Measurements from ENCODE around the gene GATB. TPM values are rescaled to one million over a fixed set of nuclear protein-coding genes. Genes with fewer than 3 reads are reported as not detected.
"Not testable (repeated sequence)": the region's sequence is repeated elsewhere in the genome, so short reads cannot be mapped to it uniquely, and the experiment has no call there.

GATB gene
- total RNA-seq, 1 donor from 2014 or later = 22.2 TPM

GRCh38 chr4:151736852-151737251 lies 24.0 kb downstream of the GATB start:
- not testable (repeated sequence) for DNase-seq (ENCODE audit: extremely low read depth, low read depth, low spot score)

- no peak for DNase-seq (ENCODE audit: extremely low read depth, low read depth, low spot score)
These were observed 24.4 kb downstream of the GATB start for GRCh38 chr4:151736361-151736760.

- DNase-seq (ENCODE audit: extremely low read depth, low read depth, low spot score) = not testable (repeated sequence)
These were observed 29.1 kb downstream of the GATB start for GRCh38 chr4:151731670-151732069.

GRCh38 chr4:151729731-151730559 lies 30.9 kb downstream of the GATB start:
- no peak for DNase-seq (ENCODE audit: extremely low read depth, low read depth, low spot score)

GRCh38 chr4:151728679-151729078 lies 32.1 kb downstream of the GATB start:
- DNase-seq (ENCODE audit: extremely low read depth, low read depth, low spot score) = no peak

GRCh38 chr4:151728006-151728405 lies 32.8 kb downstream of the GATB start:
- DNase-seq (ENCODE audit: extremely low read depth, low read depth, low spot score) = no peak

- DNase-seq (ENCODE audit: extremely low read depth, low read depth, low spot score) = no peak
These were observed 33.4 kb downstream of the GATB start for GRCh38 chr4:151727365-151727764.

- no peak for DNase-seq (ENCODE audit: extremely low read depth, low read depth, low spot score)
These were observed 35.7 kb downstream of the GATB start for GRCh38 chr4:151725087-151725486.

GRCh38 chr4:151721916-151722315 lies 38.9 kb downstream of the GATB start:
- DNase-seq (ENCODE audit: extremely low read depth, low read depth, low spot score) = no peak

GRCh38 chr4:151721466-151721865 lies 39.3 kb downstream of the GATB start:
- no peak for DNase-seq (ENCODE audit: extremely low read depth, low read depth, low spot score)

- DNase-seq (ENCODE audit: extremely low read depth, low read depth, low spot score) = no peak
These were observed 40.9 kb downstream of the GATB start for GRCh38 chr4:151719956-151720334.

GRCh38 chr4:151718984-151719955 lies 41.5 kb downstream of the GATB start:
- DNase-seq (ENCODE audit: extremely low read depth, low read depth, low spot score) = no peak

- DNase-seq (ENCODE audit: extremely low read depth, low read depth, low spot score) = no peak
These were observed 42.7 kb downstream of the GATB start for GRCh38 chr4:151717909-151718628.

- DNase-seq (ENCODE audit: extremely low read depth, low read depth, low spot score) = no peak
These were observed 43.5 kb downstream of the GATB start for GRCh38 chr4:151717314-151717713.

- no peak for DNase-seq (ENCODE audit: extremely low read depth, low read depth, low spot score)
These were observed 44.5 kb downstream of the GATB start for GRCh38 chr4:151716324-151716723.

- DNase-seq (ENCODE audit: extremely low read depth, low read depth, low spot score) = no peak
These were observed 44.9 kb downstream of the GATB start for GRCh38 chr4:151715881-151716280.

GRCh38 chr4:151712777-151713176 lies 48.0 kb downstream of the GATB start:
- DNase-seq (ENCODE audit: extremely low read depth, low read depth, low spot score) = no peak

- DNase-seq (ENCODE audit: extremely low read depth, low read depth, low spot score) = no peak
These were observed 49.2 kb downstream of the GATB start for GRCh38 chr4:151711646-151712045.

GRCh38 chr4:151709587-151709986 lies 51.2 kb downstream of the GATB start:
- no peak for DNase-seq (ENCODE audit: extremely low read depth, low read depth, low spot score)

GRCh38 chr4:151709071-151709470 lies 51.7 kb downstream of the GATB start:
- no peak for DNase-seq (ENCODE audit: extremely low read depth, low read depth, low spot score)

GRCh38 chr4:151708100-151708499 lies 52.7 kb downstream of the GATB start:
- no peak for DNase-seq (ENCODE audit: extremely low read depth, low read depth, low spot score)

All from glomerular endothelial cell (primary cell).